Measurements from ENCODE around the gene LRPAP1.

- no peak for TF ChIP-seq CTCF (IDR thresholded peaks at IDR 0.05)
- TF ChIP-seq POLR2A (IDR thresholded peaks at IDR 0.05), result no peak
These were observed 9.0 kb downstream of the LRPAP1 start for GRCh38 chr4:3523146-3523627.
